Activated naive CD4-positive, alpha-beta T cell treated with anti-CD3 and anti-CD28 coated beads, Interleukin-2, amount 50 U/mL, for 24 hours (primary cell): ENCODE data around the gene PLXNA1.

Experiments
- H3K27ac Mint-ChIP-seq: one replicate; pipeline ENCODE4 v1.8.0; 2021; ENCODE audit warnings: mild to moderate bottlenecking, mixed read lengths
- H3K27me3 Mint-ChIP-seq: one replicate; pipeline ENCODE4 v1.8.0; 2021; ENCODE audit warnings: mixed read lengths
- H3K36me3 Mint-ChIP-seq: one replicate; pipeline ENCODE4 v1.8.0; 2021; ENCODE audit warnings: mixed read lengths
- H3K4me1 Mint-ChIP-seq: one replicate; pipeline ENCODE4 v1.8.0; 2021; ENCODE audit warnings: mixed read lengths
- H3K4me3 Mint-ChIP-seq: one replicate; pipeline ENCODE4 v1.8.0; 2021; ENCODE audit warnings: mild to moderate bottlenecking, mixed read lengths
- H3K9me3 Mint-ChIP-seq: one replicate; pipeline ENCODE4 v1.8.0; 2021; ENCODE audit warnings: mixed read lengths

The PLXNA1 gene

GRCh38 chr3:126971891-126972351, 11.0 kb upstream of the PLXNA1 start:
- no peaks in the 10 kb centered on the region for H3K4me1 Mint-ChIP-seq
- no peak overlapping the region for H3K27ac Mint-ChIP-seq
- no peak overlapping the region for H3K4me3 Mint-ChIP-seq
- H3K9me3 Mint-ChIP-seq: peaks cover 15% of the 10 kb centered on the region
- peaks cover 9% of the 10 kb centered on the region for H3K36me3 Mint-ChIP-seq
- H3K27me3 Mint-ChIP-seq: peaks cover 9% of the 10 kb centered on the region

- H3K4me1 Mint-ChIP-seq: no peaks in the 10 kb centered on the region
- H3K36me3 Mint-ChIP-seq: peaks cover 9% of the 10 kb centered on the region
- peaks cover 15% of the 10 kb centered on the region for H3K9me3 Mint-ChIP-seq
- H3K4me3 Mint-ChIP-seq: no peak overlapping the region
- no peak overlapping the region for H3K27ac Mint-ChIP-seq
- H3K27me3 Mint-ChIP-seq: peaks cover 9% of the 10 kb centered on the region
These were observed 10.0 kb upstream of the PLXNA1 start for GRCh38 chr3:126972866-126973265.

- no peak overlapping the region for H3K27ac Mint-ChIP-seq
- H3K4me1 Mint-ChIP-seq: no peaks in the 10 kb centered on the region
- H3K4me3 Mint-ChIP-seq: no peak overlapping the region
- H3K9me3 Mint-ChIP-seq: peaks cover 15% of the 10 kb centered on the region
- H3K27me3 Mint-ChIP-seq: peaks cover 12% of the 10 kb centered on the region
- peaks cover 9% of the 10 kb centered on the region for H3K36me3 Mint-ChIP-seq
These were observed 9.1 kb upstream of the PLXNA1 start for GRCh38 chr3:126973814-126974213.

- peaks cover 13% of the 10 kb centered on the region for H3K27me3 Mint-ChIP-seq
- H3K4me3 Mint-ChIP-seq: no peak overlapping the region
- H3K36me3 Mint-ChIP-seq: peaks cover 9% of the 10 kb centered on the region
- H3K27ac Mint-ChIP-seq: no peak overlapping the region
- H3K9me3 Mint-ChIP-seq: peaks cover 15% of the 10 kb centered on the region
- H3K4me1 Mint-ChIP-seq: peaks cover 2% of the 10 kb centered on the region
These were observed 8.2 kb upstream of the PLXNA1 start for GRCh38 chr3:126974756-126975155.

GRCh38 chr3:126976906-126977305, 6.0 kb upstream of the PLXNA1 start:
- no peak overlapping the region for H3K27ac Mint-ChIP-seq
- no peak overlapping the region for H3K4me3 Mint-ChIP-seq
- peaks cover 15% of the 10 kb centered on the region for H3K9me3 Mint-ChIP-seq
- H3K4me1 Mint-ChIP-seq: peaks cover 9% of the 10 kb centered on the region
- peaks cover 9% of the 10 kb centered on the region for H3K36me3 Mint-ChIP-seq
- H3K27me3 Mint-ChIP-seq: peaks cover 15% of the 10 kb centered on the region

- H3K27ac Mint-ChIP-seq: peak overlapping the region; percentile 82
- H3K27me3 Mint-ChIP-seq: peaks cover 15% of the 10 kb centered on the region
- peaks cover 9% of the 10 kb centered on the region for H3K4me1 Mint-ChIP-seq
- peaks cover 15% of the 10 kb centered on the region for H3K9me3 Mint-ChIP-seq
- H3K36me3 Mint-ChIP-seq: peaks cover 9% of the 10 kb centered on the region
- H3K4me3 Mint-ChIP-seq: no peak overlapping the region
These were observed 5.1 kb upstream of the PLXNA1 start for GRCh38 chr3:126977821-126978220.

GRCh38 chr3:126978291-126978690, 4.6 kb upstream of the PLXNA1 start:
- Mint-ChIP-seq H3K36me3 (peaks cover 9% of the 10 kb centered on the region), H3K27me3 (peaks cover 15% of the 10 kb centered on the region), H3K27ac (no peak overlapping the region), H3K4me3 (no peak overlapping the region), H3K9me3 (peaks cover 15% of the 10 kb centered on the region), H3K4me1 (peaks cover 9% of the 10 kb centered on the region)

- Mint-ChIP-seq H3K27me3 (peaks cover 14% of the 10 kb centered on the region), H3K27ac (no peak overlapping the region)
These were observed 3.8 kb upstream of the PLXNA1 start for GRCh38 chr3:126979046-126979628.

GRCh38 chr3:126980266-126980811, 2.6 kb upstream of the PLXNA1 start:
- peaks cover 7% of the 10 kb centered on the region for H3K27me3 Mint-ChIP-seq
- H3K27ac Mint-ChIP-seq: no peak overlapping the region
- H3K36me3 Mint-ChIP-seq: no peaks in the 10 kb centered on the region
- H3K4me1 Mint-ChIP-seq: peaks cover 9% of the 10 kb centered on the region
- H3K4me3 Mint-ChIP-seq: no peak overlapping the region
- H3K9me3 Mint-ChIP-seq: peaks cover 1% of the 10 kb centered on the region

More at GRCh38 chr3:126979046-126979628, 3.8 kb upstream of the PLXNA1 start:
- H3K4me1 Mint-ChIP-seq: peaks cover 9% of the 10 kb centered on the region
- H3K36me3 Mint-ChIP-seq: peaks cover 8% of the 10 kb centered on the region
- no peak overlapping the region for H3K4me3 Mint-ChIP-seq
- H3K9me3 Mint-ChIP-seq: peaks cover 13% of the 10 kb centered on the region

GRCh38 chr3:126982126-126982470, 817 bp upstream of the PLXNA1 start:
- Mint-ChIP-seq H3K27me3 (peaks cover 7% of the 10 kb centered on the region), H3K4me1 (peaks cover 9% of the 10 kb centered on the region), H3K27ac (peak overlapping the region; percentile 93), H3K4me3 (peak overlapping the region; percentile 88), H3K9me3 (no peaks in the 10 kb centered on the region), H3K36me3 (no peaks in the 10 kb centered on the region)

- Mint-ChIP-seq H3K36me3 (no peaks in the 10 kb centered on the region), H3K9me3 (no peaks in the 10 kb centered on the region), H3K4me3 (no peak overlapping the region), H3K4me1 (peaks cover 9% of the 10 kb centered on the region), H3K27me3 (peaks cover 7% of the 10 kb centered on the region), H3K27ac (no peak overlapping the region)
These were observed 349 bp downstream of the PLXNA1 start for GRCh38 chr3:126983276-126983652.

GRCh38 chr3:126983653-126984390, 907 bp downstream of the PLXNA1 start:
- no peaks in the 10 kb centered on the region for H3K9me3 Mint-ChIP-seq
- H3K27ac Mint-ChIP-seq: no peak overlapping the region
- peaks cover 9% of the 10 kb centered on the region for H3K4me1 Mint-ChIP-seq
- H3K4me3 Mint-ChIP-seq: peak overlapping the region; percentile 69
- H3K27me3 Mint-ChIP-seq: peaks cover 3% of the 10 kb centered on the region
- no peaks in the 10 kb centered on the region for H3K36me3 Mint-ChIP-seq

- H3K4me3 Mint-ChIP-seq: peak overlapping the region; percentile 69
These were observed 1.6 kb downstream of the PLXNA1 start for GRCh38 chr3:126984391-126985131.

GRCh38 chr3:126985132-126985985, 2.4 kb downstream of the PLXNA1 start:
- Mint-ChIP-seq H3K9me3 (no peaks in the 10 kb centered on the region), H3K27me3 (no peaks in the 10 kb centered on the region), H3K4me3 (peak overlapping the region; percentile 44), H3K4me1 (peaks cover 5% of the 10 kb centered on the region), H3K27ac (no peak overlapping the region), H3K36me3 (no peaks in the 10 kb centered on the region)

More at GRCh38 chr3:126984391-126985131, 1.6 kb downstream of the PLXNA1 start:
- peaks cover 3% of the 10 kb centered on the region for H3K27me3 Mint-ChIP-seq
- peaks cover 9% of the 10 kb centered on the region for H3K4me1 Mint-ChIP-seq
- H3K9me3 Mint-ChIP-seq: no peaks in the 10 kb centered on the region
- H3K27ac Mint-ChIP-seq: no peak overlapping the region
- no peaks in the 10 kb centered on the region for H3K36me3 Mint-ChIP-seq

- no peaks in the 10 kb centered on the region for H3K27me3 Mint-ChIP-seq
- H3K27ac Mint-ChIP-seq: no peak overlapping the region
- no peaks in the 10 kb centered on the region for H3K36me3 Mint-ChIP-seq
- no peak overlapping the region for H3K4me3 Mint-ChIP-seq
- peaks cover 5% of the 10 kb centered on the region for H3K4me1 Mint-ChIP-seq
- H3K9me3 Mint-ChIP-seq: no peaks in the 10 kb centered on the region
These were observed 3.1 kb downstream of the PLXNA1 start for GRCh38 chr3:126986001-126986400.
